H9 (cell line): ENCODE measurements around the gene EPS8L1. TPM values are rescaled to one million over a fixed set of nuclear protein-coding genes. Genes with fewer than 3 reads are reported as not detected.

Source experiments
- DNase-seq: peaks from one replicate; pipeline ENCODE4 v3.0.0-alpha.2; 2017
- H2AFZ ChIP-seq: one replicate; pipeline ENCODE4 v1.6.1; 2013; ENCODE audit warnings: mild to moderate bottlenecking, low read length, control low read depth, moderate library complexity
- H2AK5ac ChIP-seq: 2 replicates; pipeline ENCODE4 v1.6.1; 2013; ENCODE audit warnings: low read length, control low read depth, mixed read lengths; ENCODE audit not compliant: insufficient read length
- H2BK120ac ChIP-seq: one replicate; pipeline ENCODE4 v1.6.1; 2013; ENCODE audit warnings: low read depth, mild to moderate bottlenecking, low read length, control low read depth, inconsistent platforms; ENCODE audit not compliant: poor library complexity, severe bottlenecking
- H2BK12ac ChIP-seq: 2 replicates; pipeline ENCODE4 v1.6.1; 2013; ENCODE audit warnings: low read length, control low read depth, mixed read lengths, low read depth; ENCODE audit not compliant: insufficient read length
- H2BK15ac ChIP-seq: 2 replicates; pipeline ENCODE4 v1.6.1; 2013; ENCODE audit warnings: low read depth, low read length, control low read depth
- H2BK20ac ChIP-seq: one replicate; pipeline ENCODE4 v1.6.1; 2013; ENCODE audit warnings: low read depth, mild to moderate bottlenecking, low read length, control low read depth, inconsistent platforms; ENCODE audit not compliant: poor library complexity, severe bottlenecking
- H2BK5ac ChIP-seq: 2 replicates; pipeline ENCODE4 v1.6.1; 2013; ENCODE audit warnings: low read length, control low read depth, mixed read lengths; ENCODE audit not compliant: insufficient read length
- H3K14ac ChIP-seq: 2 replicates; pipeline ENCODE4 v1.6.1; 2013; ENCODE audit warnings: low read length, control low read depth; ENCODE audit not compliant: insufficient read depth
- H3K18ac ChIP-seq: 2 replicates; pipeline ENCODE4 v1.6.1; 2013; ENCODE audit warnings: low read depth, mild to moderate bottlenecking, mixed read lengths, low read length, control low read depth; ENCODE audit not compliant: insufficient read length
- H3K23ac ChIP-seq: 2 replicates; pipeline ENCODE4 v1.6.1; 2013; ENCODE audit warnings: low read length, control low read depth, mixed read lengths, low read depth; ENCODE audit not compliant: insufficient read length
- H3K23me2 ChIP-seq: 2 replicates; pipeline ENCODE4 v1.6.1; 2013; ENCODE audit warnings: low read depth, mild to moderate bottlenecking, mixed read lengths, low read length, control low read depth; ENCODE audit not compliant: insufficient read length, poor library complexity, severe bottlenecking
- H3K27ac ChIP-seq: 2 replicates; pipeline ENCODE4 v1.5.1; 2013; ENCODE audit warnings: low read length, control low read depth, mixed read lengths, low read depth; ENCODE audit not compliant: insufficient read length
- H3K27me3 ChIP-seq: 2 replicates; pipeline ENCODE4 v1.6.1; 2013; ENCODE audit warnings: low read length, control low read depth, inconsistent platforms; ENCODE audit not compliant: insufficient read depth
- H3K4ac ChIP-seq: 2 replicates; pipeline ENCODE4 v1.6.1; 2013; ENCODE audit warnings: low read depth, mild to moderate bottlenecking, control low read depth, inconsistent platforms, low read length, moderate library complexity
- H3K4me1 ChIP-seq: 2 replicates; pipeline ENCODE4 v1.6.1; 2013; ENCODE audit warnings: low read length, control low read depth, inconsistent platforms; ENCODE audit not compliant: insufficient read depth
- H3K4me2 ChIP-seq: 2 replicates; pipeline ENCODE4 v1.6.1; 2013; ENCODE audit warnings: low read length, control low read depth, mixed read lengths; ENCODE audit not compliant: insufficient read length, insufficient read depth
- H3K56ac ChIP-seq: 2 replicates; pipeline ENCODE4 v1.6.1; 2013; ENCODE audit warnings: low read depth, mild to moderate bottlenecking, mixed read lengths, low read length, control low read depth; ENCODE audit not compliant: insufficient read length
- H3K79me1 ChIP-seq: 2 replicates; pipeline ENCODE4 v1.6.1; 2013; ENCODE audit warnings: low read depth, mild to moderate bottlenecking, moderate library complexity, low read length, control low read depth, inconsistent platforms; ENCODE audit not compliant: insufficient read depth, poor library complexity, severe bottlenecking
- H3K79me2 ChIP-seq: 2 replicates; pipeline ENCODE4 v1.6.1; 2013; ENCODE audit warnings: low read length, control low read depth, inconsistent platforms; ENCODE audit not compliant: insufficient read depth
- H3K9ac ChIP-seq: 2 replicates; pipeline ENCODE4 v1.6.1; 2013; ENCODE audit warnings: low read length, control low read depth, mixed read lengths; ENCODE audit not compliant: insufficient read length; ENCODE audit errors: extremely low read depth
- H3K9me3 ChIP-seq: one replicate; pipeline ENCODE4 v1.6.1; 2013; ENCODE audit warnings: low read depth, low read length, inconsistent platforms; ENCODE audit not compliant: control insufficient read depth
- H3T11ph ChIP-seq: one replicate; pipeline ENCODE4 v1.6.1; 2013; ENCODE audit warnings: mild to moderate bottlenecking, low read length, control low read depth, inconsistent platforms
- H4K20me1 ChIP-seq: one replicate; pipeline ENCODE4 v1.6.1; 2013; ENCODE audit not compliant: control insufficient read depth, insufficient read length, insufficient read depth
- H4K5ac ChIP-seq: 2 replicates; pipeline ENCODE4 v1.6.1; 2013; ENCODE audit warnings: low read depth, mild to moderate bottlenecking, mixed read lengths, low read length, control low read depth; ENCODE audit not compliant: insufficient read length
- H4K8ac ChIP-seq: replicated peaks from 2 replicates; pipeline ENCODE4 v1.6.1; 2013; ENCODE audit warnings: low read length, control low read depth, mixed read lengths, low read depth; ENCODE audit not compliant: insufficient read length
- H4K91ac ChIP-seq: 2 replicates; pipeline ENCODE4 v1.6.1; 2013; ENCODE audit warnings: low read depth, mild to moderate bottlenecking, moderate library complexity, mixed read lengths, low read length, control low read depth; ENCODE audit not compliant: insufficient read length
- H3K27ac Mint-ChIP-seq, 3 experiments: 2 replicates in 2 of 3; 3 replicates in 1 of 3; pipeline ENCODE4 v1.8.0; 2020 to 2021; ENCODE audit warnings: mixed read lengths in 3 of 3, mild to moderate bottlenecking in 1 of 3, moderate library complexity in 1 of 3
- H3K27me3 Mint-ChIP-seq: 2 replicates; pipeline ENCODE4 v1.8.0; 2021; ENCODE audit warnings: low read depth, mild to moderate bottlenecking, moderate library complexity, mixed read lengths
- H3K36me3 Mint-ChIP-seq, 3 experiments: 2 replicates in 2 of 3; 3 replicates in 1 of 3; pipeline ENCODE4 v1.8.0; 2020 to 2021; ENCODE audit warnings: low read depth in 3 of 3, mixed read lengths in 3 of 3; ENCODE audit not compliant: insufficient read depth in 1 of 3
- H3K4me1 Mint-ChIP-seq, 2 experiments: 2 replicates each; pipeline ENCODE4 v1.8.0; 2020; ENCODE audit warnings: mixed read lengths in 2 of 2
- H3K4me3 Mint-ChIP-seq, 2 experiments: 2 replicates in 1 of 2; 3 replicates in 1 of 2; pipeline ENCODE4 v1.8.0; 2020 to 2021; ENCODE audit warnings: mild to moderate bottlenecking in 2 of 2, mixed read lengths in 2 of 2, moderate library complexity in 1 of 2
- H3K9me3 Mint-ChIP-seq, 2 experiments: 2 replicates in 1 of 2; 3 replicates in 1 of 2; pipeline ENCODE4 v1.8.0; 2020; ENCODE audit warnings: mild to moderate bottlenecking in 2 of 2, mixed read lengths in 2 of 2, moderate library complexity in 1 of 2
- WGBS: extraction: QIAGEN DNeasy Blood & Tissue Kit; methylation state at CpG from one replicate; pipeline ENCODE4 v1.1.7; 2013; ENCODE audit warnings: missing lambda C conversion rate, low lambda C conversion rate, mixed read lengths; ENCODE audit not compliant: insufficient read length; ENCODE audit errors: extremely low coverage; 5-methylcytosine and 5-hydroxymethylcytosine counted together
- total RNA-seq: library from RNA; stranded (reverse); gene quantifications from 2 replicates; pipeline ENCODE4 v1.2.1, GENCODE V29; 2021
- TF ChIP-seq, protein P1 (sequence below): fragments of 200-600 bp; sonication (generic); conservative IDR thresholded peaks from 3 replicates; pipeline ENCODE4 v1.8.0; 2021; ENCODE audit warnings: antibody characterized with exemption, mild to moderate bottlenecking

Gene EPS8L1
- total RNA-seq, 1 experiment from 2014 or later: 24.0 TPM

DNA sequence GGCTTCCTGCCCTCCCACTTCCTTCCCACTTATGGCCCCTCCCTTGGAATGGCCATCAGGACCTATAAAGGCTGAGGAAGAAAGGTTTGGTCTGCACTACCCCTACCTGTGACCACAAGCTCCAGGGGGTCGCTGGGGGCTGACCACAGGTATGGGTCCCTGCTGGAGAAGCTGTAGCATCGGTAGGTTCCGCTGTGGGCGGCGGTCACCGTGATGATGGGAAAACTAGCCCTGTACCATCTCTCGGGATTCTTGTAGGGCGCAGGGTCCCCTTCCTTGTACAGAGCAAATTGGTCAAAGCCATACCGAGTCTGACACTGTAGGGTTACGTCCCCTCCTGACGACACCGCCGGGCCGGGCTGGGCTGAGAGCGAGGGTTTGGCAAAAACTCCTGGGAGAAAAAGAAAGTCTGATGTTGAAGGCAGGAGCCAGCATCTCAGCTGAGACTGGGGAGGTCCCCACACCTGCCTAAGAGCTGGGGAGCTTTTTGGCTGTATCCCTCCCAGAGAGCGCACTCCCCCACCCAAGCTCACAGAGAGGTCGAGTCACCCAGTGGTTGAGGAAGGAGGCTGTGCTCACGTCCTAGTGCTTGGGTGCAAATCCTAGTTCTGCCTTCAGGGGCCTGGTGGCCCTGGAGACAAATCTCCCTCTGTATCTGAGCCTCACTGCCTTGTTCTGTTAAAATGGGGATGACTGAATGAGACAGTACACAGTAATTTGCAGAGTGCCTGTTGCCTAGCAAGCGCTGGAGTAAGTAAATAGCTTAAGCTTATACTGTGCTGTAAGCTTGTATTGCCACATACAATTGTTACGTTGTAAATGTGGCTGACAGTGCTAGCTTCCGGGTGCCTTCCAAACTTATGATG, 48.0 kb upstream of the EPS8L1 start:
- H4K91ac ChIP-seq: no peak overlapping the region
- H2BK20ac ChIP-seq: no peak overlapping the region
- H2BK5ac ChIP-seq: no peak overlapping the region
- no peak overlapping the region for H2AFZ ChIP-seq
- no peak overlapping the region for H4K5ac ChIP-seq
- H4K8ac ChIP-seq: no peak overlapping the region
- H3K23me2 ChIP-seq: peaks cover 3% of the 10 kb centered on the region
- no CpG with 5 or more reads among the region's 21 CpGs for WGBS
- H3K18ac ChIP-seq: no peak overlapping the region
- TF ChIP-seq, protein P1, sequence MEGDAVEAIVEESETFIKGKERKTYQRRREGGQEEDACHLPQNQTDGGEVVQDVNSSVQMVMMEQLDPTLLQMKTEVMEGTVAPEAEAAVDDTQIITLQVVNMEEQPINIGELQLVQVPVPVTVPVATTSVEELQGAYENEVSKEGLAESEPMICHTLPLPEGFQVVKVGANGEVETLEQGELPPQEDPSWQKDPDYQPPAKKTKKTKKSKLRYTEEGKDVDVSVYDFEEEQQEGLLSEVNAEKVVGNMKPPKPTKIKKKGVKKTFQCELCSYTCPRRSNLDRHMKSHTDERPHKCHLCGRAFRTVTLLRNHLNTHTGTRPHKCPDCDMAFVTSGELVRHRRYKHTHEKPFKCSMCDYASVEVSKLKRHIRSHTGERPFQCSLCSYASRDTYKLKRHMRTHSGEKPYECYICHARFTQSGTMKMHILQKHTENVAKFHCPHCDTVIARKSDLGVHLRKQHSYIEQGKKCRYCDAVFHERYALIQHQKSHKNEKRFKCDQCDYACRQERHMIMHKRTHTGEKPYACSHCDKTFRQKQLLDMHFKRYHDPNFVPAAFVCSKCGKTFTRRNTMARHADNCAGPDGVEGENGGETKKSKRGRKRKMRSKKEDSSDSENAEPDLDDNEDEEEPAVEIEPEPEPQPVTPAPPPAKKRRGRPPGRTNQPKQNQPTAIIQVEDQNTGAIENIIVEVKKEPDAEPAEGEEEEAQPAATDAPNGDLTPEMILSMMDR: no peak
- Mint-ChIP-seq H3K9me3 (peaks cover 2 to 64% of the 10 kb centered on the region in 2 experiments), H3K4me3 (no peak overlapping the region), H3K27ac (peak overlapping the region in 2 of 3 experiments; percentile 36 to 40; a peak in 1 of 7 replicates), H3K4me1 (no peaks in the 10 kb centered on the region), H3K27me3 (no peaks in the 10 kb centered on the region), H3K36me3 (peaks cover 3 to 21% (median 5%) of the 10 kb centered on the region in 3 experiments)
- H3K4me1 ChIP-seq: no peaks in the 10 kb centered on the region
- no peak overlapping the region for H3K23ac ChIP-seq
- H3K4ac ChIP-seq: no peak overlapping the region
- H4K20me1 ChIP-seq: no peaks in the 10 kb centered on the region
- no peak overlapping the region for H2BK15ac ChIP-seq
- no peak overlapping the region for H3K4me2 ChIP-seq
- peaks cover 7% of the 10 kb centered on the region for H3K79me1 ChIP-seq
- H3K9me3 ChIP-seq: no peaks in the 10 kb centered on the region
- no peak overlapping the region for H2AK5ac ChIP-seq
- H3K9ac ChIP-seq: no peak overlapping the region
- no peak overlapping the region for H3K56ac ChIP-seq
- no peak overlapping the region for H2BK12ac ChIP-seq
- no peak overlapping the region for H3K27ac ChIP-seq
- no peak overlapping the region for H2BK120ac ChIP-seq
- no peak overlapping the region for H3K14ac ChIP-seq
- no peaks in the 10 kb centered on the region for H3K27me3 ChIP-seq
- no peak for DNase-seq
- H3T11ph ChIP-seq: no peak overlapping the region
- peaks cover 22% of the 10 kb centered on the region; the same call in 1 of the 2 replicates for H3K79me2 ChIP-seq
